ENCODE measurements around the gene ITPR1.

ITPR1 gene

GRCh38 chr3:4744405-4745234 lies 251.5 kb downstream of the ITPR1 start:
- DNase-seq (ENCODE audit: low read depth, low spot score): no peak

- no peak for DNase-seq (ENCODE audit: low read depth, low spot score)
These were observed 252.1 kb downstream of the ITPR1 start for GRCh38 chr3:4745235-4745610.

GRCh38 chr3:4746241-4746958 lies 253.3 kb downstream of the ITPR1 start:
- peak; percentile 65 for DNase-seq (ENCODE audit: low read depth, low spot score)

GRCh38 chr3:4748127-4748526 lies 255.0 kb downstream of the ITPR1 start:
- DNase-seq (ENCODE audit: low read depth, low spot score): no peak

GRCh38 chr3:4748701-4749378 lies 255.7 kb downstream of the ITPR1 start:
- DNase-seq (ENCODE audit: low read depth, low spot score): no peak

GRCh38 chr3:4749567-4750002 lies 256.4 kb downstream of the ITPR1 start:
- no peak for DNase-seq (ENCODE audit: low read depth, low spot score)

- DNase-seq (ENCODE audit: low read depth, low spot score): no peak
These were observed 257.3 kb downstream of the ITPR1 start for GRCh38 chr3:4750306-4750968.

- DNase-seq (ENCODE audit: low read depth, low spot score): no peak
These were observed 257.9 kb downstream of the ITPR1 start for GRCh38 chr3:4751029-4751501.

- no peak for DNase-seq (ENCODE audit: low read depth, low spot score)
These were observed 258.5 kb downstream of the ITPR1 start for GRCh38 chr3:4751502-4752101.

GRCh38 chr3:4752201-4753072 lies 259.3 kb downstream of the ITPR1 start:
- no peak for DNase-seq (ENCODE audit: low read depth, low spot score)

- DNase-seq (ENCODE audit: low read depth, low spot score): no peak
These were observed 260.0 kb downstream of the ITPR1 start for GRCh38 chr3:4753073-4753691.

- DNase-seq (ENCODE audit: low read depth, low spot score): no peak
These were observed 261.3 kb downstream of the ITPR1 start for GRCh38 chr3:4754180-4755086.

- DNase-seq (ENCODE audit: low read depth, low spot score): no peak
These were observed 262.4 kb downstream of the ITPR1 start for GRCh38 chr3:4755566-4755965.

- DNase-seq (ENCODE audit: low read depth, low spot score): no peak
These were observed 263.1 kb downstream of the ITPR1 start for GRCh38 chr3:4756057-4756775.

GRCh38 chr3:4756855-4757574 lies 263.9 kb downstream of the ITPR1 start:
- DNase-seq (ENCODE audit: low read depth, low spot score): no peak

- no peak for DNase-seq (ENCODE audit: low read depth, low spot score)
These were observed 264.6 kb downstream of the ITPR1 start for GRCh38 chr3:4757575-4758248.
